A673 (cell line): ENCODE data around the gene JAML. TPM values are rescaled to one million over a fixed set of nuclear protein-coding genes. Genes with fewer than 3 reads are reported as not detected.

ENCODE experiments used
- BruUV-seq: library from RNA; stranded (reverse); fragments of 400-500 nt; replicated peaks from 2 replicates; lab custom pipeline; 2021; lab: Mats Ljungman, UMichigan
- CTCF ChIA-PET: fragments of 300-600 bp; sonication (Branson Sonifier 250); formaldehyde crosslinking; loops from one replicate; lab custom pipeline; 2022; ENCODE audit warnings: antibody characterized with exemption; lab: Charles Lee
- POLR2A ChIA-PET: fragments of 300-600 bp; sonication (Branson Sonifier 250); formaldehyde crosslinking; loops from one replicate; lab custom pipeline; 2022; ENCODE audit warnings: antibody characterized with exemption; ENCODE audit not compliant: low non-redundant PET; lab: Charles Lee
- DNase-seq: peaks from one replicate; pipeline ENCODE4 v3.0.0-alpha.2; 2015; ENCODE audit warnings: low spot score
- H3K27ac ChIP-seq: fragments of 200-600 bp; sonication (generic); 2 replicates; pipeline ENCODE4 v1.5.1; 2016; ENCODE audit warnings: mixed run types, low read depth, mild to moderate bottlenecking, mixed read lengths, antibody characterized with exemption, low read length; ENCODE audit not compliant: poor library complexity, severe bottlenecking
- H3K27me3 ChIP-seq: fragments of 200-600 bp; sonication (generic); replicated peaks from 2 replicates; pipeline ENCODE4 v1.6.1; 2017; ENCODE audit warnings: mixed run types, low read depth, mild to moderate bottlenecking, mixed read lengths, antibody characterized with exemption, low read length; ENCODE audit not compliant: insufficient read depth, poor library complexity
- H3K36me3 ChIP-seq: fragments of 200-600 bp; sonication (generic); 2 replicates; pipeline ENCODE4 v1.6.1; 2016; ENCODE audit warnings: mixed run types, mild to moderate bottlenecking, mixed read lengths, antibody characterized with exemption, low read length; ENCODE audit not compliant: insufficient read depth, poor library complexity, severe bottlenecking
- H3K4me1 ChIP-seq: fragments of 200-600 bp; sonication (generic); 2 replicates; pipeline ENCODE4 v1.6.1; 2017; ENCODE audit warnings: mixed run types, mild to moderate bottlenecking, mixed read lengths, antibody characterized with exemption, low read length; ENCODE audit not compliant: insufficient read depth, poor library complexity, severe bottlenecking
- H3K4me3 ChIP-seq: fragments of 200-600 bp; sonication (generic); 2 replicates; pipeline ENCODE4 v1.5.1; 2016; ENCODE audit warnings: low read depth, mixed run types, mild to moderate bottlenecking, mixed read lengths, low read length; ENCODE audit not compliant: poor library complexity, severe bottlenecking
- H3K9me3 ChIP-seq: fragments of 200-600 bp; sonication (generic); 2 replicates; pipeline ENCODE4 v1.6.1; 2016; ENCODE audit warnings: mixed run types, low read depth, mild to moderate bottlenecking, mixed read lengths, antibody characterized with exemption, low read length; ENCODE audit not compliant: poor library complexity, severe bottlenecking
- CTCF ChIP-seq: fragments of 300-800, 200-600 bp; sonication (generic); conservative IDR thresholded peaks from 2 replicates; pipeline ENCODE4 v1.5.1; 2017; ENCODE audit warnings: low read depth, mild to moderate bottlenecking, antibody characterized with exemption, low read length, moderate library complexity, mixed read lengths
- EZH2 ChIP-seq: fragments of 200-600 bp; sonication (generic); IDR thresholded peaks from 2 replicates; pipeline ENCODE4 v1.6.1; 2017; ENCODE audit warnings: borderline replicate concordance, low read depth, mild to moderate bottlenecking, mixed read lengths, antibody characterized with exemption, low read length; ENCODE audit not compliant: poor library complexity, severe bottlenecking
- intact Hi-C: fragments of 100-400 bp; cut with micrococcal nuclease; formaldehyde crosslinking; loops from one replicate; pipeline ENCODE4 v1.10.0; 2022; ENCODE audit not compliant: unreplicated experiment
- total RNA-seq: library from RNA; stranded (reverse); gene quantifications from 2 replicates; pipeline ENCODE4 v1.2.3, GENCODE V29; 2021

The JAML gene
- total RNA-seq, 1 experiment from 2014 or later = not detected

GRCh38 chr11:118202599-118203422 is 22.0 kb downstream of the JAML start:
- ChIA-PET CTCF (no interaction called here), POLR2A (no interaction called here)
- Histone ChIP-seq H3K4me1 (no peaks in the 10 kb centered on the region), H3K4me3 (no peak overlapping the region), H3K27me3 (peaks cover 35% of the 10 kb centered on the region), H3K27ac (no peak overlapping the region), H3K36me3 (no peaks in the 10 kb centered on the region), H3K9me3 (no peaks in the 10 kb centered on the region)
- intact Hi-C loops = no loop called here
- TF ChIP-seq CTCF (no peak), EZH2 (no peak)
- no TSS peak for BruUV-seq
- no peak for DNase-seq

GRCh38 chr11:118201966-118202365 is 22.8 kb downstream of the JAML start:
- no peaks in the 10 kb centered on the region for H3K9me3 ChIP-seq
- DNase-seq = no peak
- CTCF ChIA-PET = no interaction called here
- POLR2A ChIA-PET = no interaction called here
- H3K27me3 ChIP-seq = peaks cover 26% of the 10 kb centered on the region
- TF ChIP-seq CTCF (no peak), EZH2 (no peak)
- no peak overlapping the region for H3K4me3 ChIP-seq
- BruUV-seq = no TSS peak
- no peaks in the 10 kb centered on the region for H3K4me1 ChIP-seq
- H3K27ac ChIP-seq = no peak overlapping the region
- no peaks in the 10 kb centered on the region for H3K36me3 ChIP-seq
- intact Hi-C loops = no loop called here

- DNase-seq = no peak
- intact Hi-C loops = no loop called here
- Histone ChIP-seq H3K27ac (no peak overlapping the region), H3K4me3 (no peak overlapping the region), H3K27me3 (peaks cover 19% of the 10 kb centered on the region), H3K36me3 (no peaks in the 10 kb centered on the region), H3K9me3 (no peaks in the 10 kb centered on the region), H3K4me1 (no peaks in the 10 kb centered on the region)
- CTCF ChIA-PET = no interaction called here
- POLR2A ChIA-PET = no interaction called here
- TF ChIP-seq CTCF = no peak
- TF ChIP-seq EZH2 = no peak
- BruUV-seq = no TSS peak
These were observed 23.7 kb downstream of the JAML start for GRCh38 chr11:118200901-118201680.
